ENCODE results near the gene CT45A5. TPM values are rescaled to one million over a fixed set of nuclear protein-coding genes. Genes with fewer than 3 reads are reported as not detected.
"Not testable (repeated sequence)": the region's sequence is repeated elsewhere in the genome, so short reads cannot be mapped to it uniquely, and the experiment has no call there.

Gene CT45A5, protein sequence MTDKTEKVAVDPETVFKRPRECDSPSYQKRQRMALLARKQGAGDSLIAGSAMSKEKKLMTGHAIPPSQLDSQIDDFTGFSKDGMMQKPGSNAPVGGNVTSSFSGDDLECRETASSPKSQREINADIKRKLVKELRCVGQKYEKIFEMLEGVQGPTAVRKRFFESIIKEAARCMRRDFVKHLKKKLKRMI
- 0.61 TPM in 1 of 2 replicates, not detected in the other for total RNA-seq (2014; rRNA removed; shearing (Covaris generic))

DNA sequence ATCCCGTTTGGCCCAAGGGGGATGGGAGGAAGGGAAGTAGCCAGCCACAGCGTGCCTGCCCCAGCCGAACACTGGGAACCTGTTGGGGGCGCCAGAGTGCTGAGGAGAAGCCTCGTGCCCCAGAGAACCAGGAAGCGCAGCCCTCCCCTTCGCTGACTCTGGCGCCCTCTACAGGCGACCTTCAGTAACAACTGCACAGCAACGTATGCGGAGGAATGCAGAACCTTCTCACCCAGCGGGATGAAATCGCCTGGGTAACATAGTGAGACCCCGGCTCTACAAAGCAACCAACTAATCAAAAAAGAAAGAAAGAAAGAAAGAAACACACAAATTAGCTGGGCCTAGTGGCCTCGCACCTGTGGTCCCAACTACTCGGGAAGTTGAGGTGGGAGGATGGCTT lies at the start of gene CT45A5:
Gene CT45A5, minus strand, starts transcription at position 101 of the 400 bp plus-strand sequence. CDS start 3,774 bp downstream, outside the sequence.
- in situ Hi-C loops (cut with HindIII; ENCODE audit: low sequenced_read_pairs); DNase-seq (ENCODE audit: low spot score): not testable (repeated sequence)

DNA sequence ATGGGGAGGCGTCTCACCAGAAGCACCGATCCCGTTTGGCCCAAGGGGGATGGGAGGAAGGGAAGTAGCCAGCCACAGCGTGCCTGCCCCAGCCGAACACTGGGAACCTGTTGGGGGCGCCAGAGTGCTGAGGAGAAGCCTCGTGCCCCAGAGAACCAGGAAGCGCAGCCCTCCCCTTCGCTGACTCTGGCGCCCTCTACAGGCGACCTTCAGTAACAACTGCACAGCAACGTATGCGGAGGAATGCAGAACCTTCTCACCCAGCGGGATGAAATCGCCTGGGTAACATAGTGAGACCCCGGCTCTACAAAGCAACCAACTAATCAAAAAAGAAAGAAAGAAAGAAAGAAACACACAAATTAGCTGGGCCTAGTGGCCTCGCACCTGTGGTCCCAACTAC lies 34.6 kb upstream of the CT45A5 start, which contains the start of gene CT45A2:
Gene CT45A2, minus strand, starts transcription at position 101 of the 400 bp plus-strand sequence. CDS start 3,747 bp downstream, outside the sequence.
- DNase-seq (ENCODE audit: low spot score); in situ Hi-C loops (cut with HindIII; ENCODE audit: low sequenced_read_pairs): not testable (repeated sequence)

DNA sequence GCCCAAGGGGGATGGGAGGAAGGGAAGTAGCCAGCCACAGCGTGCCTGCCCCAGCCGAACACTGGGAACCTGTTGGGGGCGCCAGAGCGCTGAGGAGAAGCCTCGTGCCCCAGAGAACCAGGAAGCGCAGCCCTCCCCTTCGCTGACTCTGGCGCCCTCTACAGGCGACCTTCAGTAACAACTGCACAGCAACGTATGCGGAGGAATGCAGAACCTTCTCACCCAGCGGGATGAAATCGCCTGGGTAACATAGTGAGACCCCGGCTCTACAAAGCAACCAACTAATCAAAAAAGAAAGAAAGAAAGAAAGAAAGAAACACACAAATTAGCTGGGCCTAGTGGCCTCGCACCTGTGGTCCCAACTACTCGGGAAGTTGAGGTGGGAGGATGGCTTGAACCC lies 17.4 kb upstream of the CT45A5 start, which contains the start of gene CT45A6:
Gene CT45A6, minus strand, starts transcription at position 101 of the 400 bp plus-strand sequence. CDS start 3,794 bp downstream, outside the sequence.
- in situ Hi-C loops (cut with HindIII; ENCODE audit: low sequenced_read_pairs); DNase-seq (ENCODE audit: low spot score): not testable (repeated sequence)

DNA sequence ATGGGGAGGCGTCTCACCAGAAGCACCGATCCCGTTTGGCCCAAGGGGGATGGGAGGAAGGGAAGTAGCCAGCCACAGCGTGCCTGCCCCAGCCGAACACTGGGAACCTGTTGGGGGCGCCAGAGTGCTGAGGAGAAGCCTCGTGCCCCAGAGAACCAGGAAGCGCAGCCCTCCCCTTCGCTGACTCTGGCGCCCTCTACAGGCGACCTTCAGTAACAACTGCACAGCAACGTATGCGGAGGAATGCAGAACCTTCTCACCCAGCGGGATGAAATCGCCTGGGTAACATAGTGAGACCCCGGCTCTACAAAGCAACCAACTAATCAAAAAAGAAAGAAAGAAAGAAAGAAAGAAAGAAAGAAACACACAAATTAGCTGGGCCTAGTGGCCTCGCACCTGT lies 17.2 kb downstream of the CT45A5 start, which contains the start of gene CT45A3:
Gene CT45A3, minus strand, starts transcription at position 101 of the 400 bp plus-strand sequence. CDS start 3,747 bp downstream, outside the sequence.
- in situ Hi-C loops (cut with HindIII; ENCODE audit: low sequenced_read_pairs); DNase-seq (ENCODE audit: low spot score): not testable (repeated sequence)

DNA sequence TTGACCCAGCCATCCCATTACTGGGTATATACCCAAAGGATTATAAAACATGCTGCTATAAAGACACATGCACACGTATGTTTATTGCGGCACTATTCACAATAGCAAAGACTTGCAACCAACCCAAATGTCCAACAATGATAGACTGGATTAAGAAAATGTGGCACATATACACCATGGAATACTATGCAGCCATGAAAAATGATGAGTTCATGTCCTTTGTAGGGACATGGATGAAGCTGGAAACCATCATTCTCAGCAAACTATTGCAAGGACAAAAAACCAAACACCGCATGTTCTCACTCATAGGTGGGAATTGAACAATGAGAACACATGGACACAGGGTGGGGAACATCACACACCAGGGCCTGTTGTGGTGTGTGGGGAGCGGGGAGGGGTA lies 40.6 kb downstream of the CT45A5 start:
- in situ Hi-C loops (cut with HindIII; ENCODE audit: low sequenced_read_pairs); DNase-seq (ENCODE audit: low spot score): not testable (repeated sequence)

DNA sequence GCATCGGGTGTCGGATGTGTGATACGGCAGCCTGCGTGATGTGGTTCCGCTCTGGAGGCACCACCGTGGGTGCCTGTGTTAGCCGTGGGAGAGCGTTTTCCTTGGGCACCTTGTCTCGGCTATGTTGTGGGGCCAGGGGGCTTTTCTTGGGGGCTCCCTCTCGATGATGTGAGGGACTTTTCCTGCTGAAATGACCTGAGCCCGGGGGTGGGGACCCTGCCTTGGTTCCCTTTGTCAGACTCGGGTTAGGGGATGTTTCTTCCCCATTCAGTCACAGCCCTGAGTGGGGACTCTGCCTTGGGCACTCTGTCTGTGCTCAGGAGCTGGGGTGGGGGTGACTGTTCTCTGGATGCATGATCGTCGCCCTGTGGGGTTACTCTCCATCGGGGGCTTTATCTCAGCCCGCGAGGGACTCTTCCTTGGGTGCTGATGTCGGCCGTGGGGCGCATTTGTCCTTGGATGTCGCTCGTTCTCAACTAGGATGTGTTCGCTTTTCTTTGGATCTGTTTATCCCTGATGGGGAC lies 44.0 kb downstream of the CT45A5 start:
- in situ Hi-C loops (cut with HindIII; ENCODE audit: low sequenced_read_pairs) = no loop called here

DNA sequence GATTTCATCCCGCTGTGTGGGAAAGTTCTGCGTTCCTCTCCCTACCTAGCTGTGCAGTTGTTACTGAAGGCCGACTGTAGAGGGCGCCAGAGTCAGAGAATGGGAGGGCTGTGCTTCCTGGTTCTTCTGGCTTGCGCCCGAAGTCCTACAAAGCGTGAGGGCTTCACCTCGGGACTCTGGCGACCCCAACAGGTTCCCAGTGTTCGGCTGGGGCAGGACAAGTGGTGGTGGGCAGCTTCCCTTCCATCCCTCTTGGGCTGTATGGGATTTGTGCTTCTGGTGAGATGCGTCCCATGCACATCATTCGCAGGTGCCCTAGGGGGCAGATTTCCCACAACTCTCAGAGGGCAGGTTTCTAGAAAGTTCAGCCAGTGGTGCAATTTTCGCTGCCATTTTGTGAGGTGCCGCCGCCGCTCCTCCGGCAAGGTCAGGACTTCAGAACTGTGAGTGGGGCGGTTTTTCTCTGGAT lies 44.6 kb downstream of the CT45A5 start:
- in situ Hi-C loops (cut with HindIII; ENCODE audit: low sequenced_read_pairs) = no loop called here
- DNase-seq (ENCODE audit: low spot score) = peak; percentile 13

More for the DNA sequence above, 44.0 kb downstream of the CT45A5 start:
- DNase-seq (ENCODE audit: low spot score) = no peak

DNA sequence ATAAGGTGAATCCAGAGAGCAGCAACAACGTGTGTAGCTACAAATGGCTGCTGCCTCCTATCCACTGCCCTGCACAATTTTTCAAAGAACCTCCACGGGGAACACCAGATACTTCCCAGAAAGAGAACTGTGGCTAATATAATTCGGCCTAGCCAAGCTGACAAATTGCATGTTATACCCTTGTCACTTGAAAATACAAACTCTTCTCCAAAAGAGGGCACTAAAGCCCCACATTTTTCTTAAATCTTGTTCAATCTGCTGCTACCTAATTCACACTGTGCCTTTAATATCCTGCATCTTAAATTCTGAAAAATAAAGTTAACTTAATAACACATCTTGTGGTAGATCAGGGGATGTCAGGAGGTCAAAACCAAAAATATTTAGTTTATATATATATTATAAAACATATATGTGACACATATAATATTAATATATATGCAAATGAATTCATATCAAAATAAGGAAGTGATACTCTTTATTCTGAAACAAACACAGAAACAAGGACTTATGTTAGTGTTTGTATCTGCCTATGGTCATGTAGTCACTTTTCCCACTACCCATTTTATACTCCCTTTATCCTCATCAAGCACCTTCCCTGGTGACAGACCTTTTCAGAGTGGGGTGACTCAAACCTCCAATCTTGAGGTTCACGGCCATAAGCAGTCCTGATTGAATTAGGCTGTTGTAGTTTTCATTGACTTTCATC lies 47.8 kb downstream of the CT45A5 start:
- in situ Hi-C loops (cut with HindIII; ENCODE audit: low sequenced_read_pairs) = no loop called here
- peak; percentile 34 for DNase-seq (ENCODE audit: low spot score)

DNA sequence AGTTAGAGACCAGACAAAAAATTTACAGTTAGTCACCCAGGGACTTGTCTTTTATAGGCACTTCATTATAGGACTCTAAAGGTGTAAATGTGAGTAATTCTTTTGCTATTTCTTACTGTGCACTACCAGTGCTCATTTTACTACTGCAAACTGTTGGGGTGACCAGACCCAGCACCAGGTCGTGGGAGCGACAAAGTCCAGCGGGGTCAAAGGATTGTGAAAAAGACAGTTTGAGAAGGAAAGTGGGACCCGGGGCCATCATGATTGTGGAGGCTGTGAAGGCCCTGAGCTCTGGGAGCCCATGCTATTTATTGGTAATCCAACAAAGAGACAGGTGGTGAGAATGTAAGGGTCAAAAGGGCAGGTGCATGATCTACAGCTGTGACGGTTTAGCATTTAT lies 50.6 kb downstream of the CT45A5 start:
- DNase-seq (ENCODE audit: low spot score); in situ Hi-C loops (cut with HindIII; ENCODE audit: low sequenced_read_pairs): not testable (repeated sequence)

Other genes starting within 250 kb of the CT45A5 start
- gene CT45A1, start 71.9 kb downstream of the CT45A5 start, total RNA-seq (2014; rRNA removed; shearing (Covaris generic)) = not detected in 2 replicates
- gene CT45A3, start 17.3 kb downstream of the CT45A5 start, total RNA-seq (2014; rRNA removed; shearing (Covaris generic)) = 1.7 TPM in 1 of 2 replicates, not detected in the other
- gene CT45A6, start 17.3 kb upstream of the CT45A5 start, total RNA-seq (2014; rRNA removed; shearing (Covaris generic)) = not detected in 2 replicates
- not detected in 2 replicates for gene CT45A2, start 34.5 kb upstream of the CT45A5 start, total RNA-seq (2014; rRNA removed; shearing (Covaris generic))
- not detected in 2 replicates for gene CT45A7, start 51.8 kb upstream of the CT45A5 start, total RNA-seq (2014; rRNA removed; shearing (Covaris generic))
- gene CT45A8, start 69.0 kb upstream of the CT45A5 start, total RNA-seq (2014; rRNA removed; shearing (Covaris generic)) = not detected in 2 replicates
- gene CT45A9, start 86.3 kb upstream of the CT45A5 start, total RNA-seq (2014; rRNA removed; shearing (Covaris generic)) = not detected in 2 replicates
- gene CT45A10, start 107.9 kb upstream of the CT45A5 start, total RNA-seq (2014; rRNA removed; shearing (Covaris generic)) = not detected in 2 replicates
- gene SAGE1, start 108.2 kb upstream of the CT45A5 start, total RNA-seq (2014; rRNA removed; shearing (Covaris generic)) = not detected in 2 replicates
- gene MMGT1, start 188.5 kb upstream of the CT45A5 start, total RNA-seq (2014; rRNA removed; shearing (Covaris generic)) = 16.6 and 21.1 TPM in 2 replicates
- gene SLC9A6, start 199.9 kb upstream of the CT45A5 start, total RNA-seq (2014; rRNA removed; shearing (Covaris generic)) = 5.5 and 6.4 TPM in 2 replicates